OCI-LY1 (cell line): Measurements from ENCODE around the gene TBCEL.

ENCODE experiments used
- CTCF ChIP-seq: fragments of 200-600 bp; sonication (generic), shearing (Covaris generic); IDR thresholded peaks from 2 replicates; pipeline ENCODE4 v1.5.1; 2017; ENCODE audit warnings: mild to moderate bottlenecking, antibody characterized with exemption, low read length, moderate library complexity, mixed read lengths
- EZH2 ChIP-seq: fragments of 200-600 bp; sonication (generic), shearing (Covaris generic); IDR thresholded peaks from 2 replicates; pipeline ENCODE4 v1.8.0; 2017; ENCODE audit warnings: borderline replicate concordance, mixed run types, mild to moderate bottlenecking, antibody characterized with exemption, low read length, moderate library complexity, mixed read lengths

GRCh38 chr11:121029153-121029552, 5.3 kb downstream of the TBCEL start:
- TF ChIP-seq CTCF: no peak
- no peak for TF ChIP-seq EZH2
